ENCODE results near the gene CHSY1.

CHSY1 gene

DNA sequence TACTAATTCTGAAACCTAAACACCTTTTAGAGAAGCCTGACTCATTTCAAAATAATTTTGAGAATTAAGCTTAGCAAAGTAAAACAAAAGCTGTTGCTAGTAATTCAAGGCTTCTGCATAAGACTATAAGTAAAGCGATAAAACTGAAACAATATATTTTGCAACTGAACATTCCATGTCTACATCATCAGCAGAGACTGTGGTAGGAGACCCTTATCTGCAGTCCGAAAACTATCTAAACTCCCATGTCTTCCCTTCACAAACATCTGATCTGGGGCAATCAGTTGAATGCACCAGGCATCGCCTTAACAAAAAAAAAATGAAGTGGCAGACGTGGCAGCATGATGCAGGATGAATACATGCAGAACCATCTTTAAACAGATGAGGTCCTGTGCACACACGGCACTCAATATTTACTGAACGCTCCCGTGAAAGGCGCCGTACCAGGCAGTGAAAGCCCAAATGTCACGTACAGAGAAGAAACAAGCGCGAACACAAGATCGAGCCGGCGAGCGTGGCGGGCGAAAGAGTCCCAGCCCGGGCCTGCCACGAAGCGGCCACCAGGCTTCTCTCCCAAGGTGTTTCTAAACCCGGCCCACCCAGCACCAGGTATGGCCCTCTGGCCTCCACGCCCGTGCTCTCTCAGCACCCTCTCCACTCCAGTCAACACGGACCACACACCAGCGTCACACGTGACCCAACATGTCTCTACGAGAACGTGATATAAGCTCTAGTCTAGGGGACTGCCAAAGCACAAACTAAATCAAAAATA is 63.0 kb downstream of the CHSY1 start:
- no peak for DNase-seq (ENCODE audit: low spot score)

DNA sequence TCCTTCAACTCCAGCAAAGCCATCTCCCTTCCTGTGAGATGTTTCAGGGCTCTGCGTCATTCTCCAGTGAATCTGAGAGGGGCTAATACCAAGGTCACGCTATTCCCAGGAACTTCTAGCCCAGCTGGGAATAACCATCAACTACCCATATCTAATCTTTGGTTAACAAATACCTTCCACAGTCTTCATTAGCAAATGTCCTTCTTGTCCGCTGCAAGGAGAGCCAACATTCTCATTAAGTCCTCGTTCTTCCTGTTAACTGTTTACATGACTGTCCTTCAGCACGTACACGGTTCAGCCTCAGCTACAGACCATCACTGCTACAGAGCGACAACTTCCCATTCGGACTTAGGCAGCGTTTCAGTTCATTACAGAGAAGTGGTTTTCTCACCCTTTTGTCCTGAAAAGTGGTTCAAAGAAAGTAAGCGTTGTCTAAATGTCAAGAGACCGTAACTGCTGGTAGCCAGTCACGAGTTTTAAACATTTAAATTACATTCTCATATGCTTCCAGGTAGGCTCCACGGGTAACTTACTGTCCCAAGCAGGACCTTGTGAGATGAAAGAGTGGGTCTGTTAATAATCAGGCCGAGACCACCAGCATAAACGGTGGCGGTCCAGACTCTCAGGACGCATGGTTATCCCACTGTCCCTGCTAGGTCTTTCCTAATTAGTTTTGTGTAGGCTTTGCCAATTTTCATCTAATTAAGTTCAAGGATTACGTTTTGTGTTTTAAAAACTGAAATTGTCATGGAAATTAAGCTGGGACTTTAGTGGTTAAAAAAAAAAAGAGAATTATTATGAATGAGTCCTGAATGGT is 63.8 kb downstream of the CHSY1 start:
- peak; percentile 63 for DNase-seq (ENCODE audit: low spot score)

DNA sequence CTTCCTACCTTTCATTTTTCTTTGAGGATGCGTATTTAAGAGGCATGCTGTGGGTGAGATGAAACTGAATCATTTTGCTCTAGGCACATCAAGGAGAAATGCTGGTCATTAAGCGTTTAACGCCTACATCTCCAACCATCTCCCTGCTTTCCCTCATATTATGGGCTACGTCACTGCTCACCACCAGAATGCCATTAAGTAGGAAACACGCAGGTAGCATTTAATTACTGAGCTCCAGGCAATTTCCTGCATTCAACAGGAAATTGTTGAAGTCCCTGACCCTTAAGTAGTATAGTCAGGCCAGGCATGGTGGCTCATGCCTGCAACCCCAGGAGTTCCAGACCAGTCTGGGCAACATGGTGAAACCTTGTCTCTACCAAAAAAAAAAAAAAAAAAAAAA is 66.1 kb downstream of the CHSY1 start:
- no peak for DNase-seq (ENCODE audit: low spot score)

DNA sequence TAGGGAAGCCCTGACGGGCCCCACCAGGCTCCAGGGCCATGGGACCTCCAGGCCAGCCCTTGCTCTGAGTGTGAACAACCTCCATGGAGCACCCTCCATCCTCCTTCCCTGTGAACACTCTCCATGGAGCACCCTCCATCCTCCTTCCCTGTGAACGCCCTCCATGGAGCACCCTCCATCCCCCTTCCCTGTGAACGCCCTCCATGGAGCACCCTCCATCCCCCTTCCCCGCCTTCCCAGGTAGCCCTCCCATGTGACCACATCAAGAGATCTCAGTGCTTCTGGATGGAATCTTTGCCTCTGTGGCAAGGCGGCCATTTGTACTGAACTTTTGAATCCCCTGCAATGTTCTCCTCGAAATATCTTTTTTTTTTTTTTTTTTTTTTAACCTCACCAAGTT is 66.5 kb downstream of the CHSY1 start:
- no peak for DNase-seq (ENCODE audit: low spot score)

DNA sequence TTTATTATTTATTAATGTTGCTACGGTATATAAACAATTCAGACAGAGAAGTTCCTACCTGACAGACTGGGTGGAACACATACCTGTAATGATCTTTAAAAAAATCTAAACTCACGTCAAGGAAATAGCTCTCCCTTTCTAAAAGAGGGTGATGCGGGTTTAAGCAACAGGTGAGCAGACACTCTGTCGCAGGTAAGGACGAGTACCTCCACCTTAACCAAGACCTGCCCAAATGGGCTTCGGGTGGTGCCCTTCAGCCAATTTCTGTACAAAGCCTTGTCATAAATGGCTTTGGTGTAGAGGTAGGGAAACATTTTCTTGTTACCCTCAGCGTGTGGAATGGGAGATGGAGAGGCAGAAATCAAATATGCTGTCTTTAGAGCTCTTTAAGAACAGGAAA is 67.0 kb downstream of the CHSY1 start:
- DNase-seq (ENCODE audit: low spot score), result no peak

DNA sequence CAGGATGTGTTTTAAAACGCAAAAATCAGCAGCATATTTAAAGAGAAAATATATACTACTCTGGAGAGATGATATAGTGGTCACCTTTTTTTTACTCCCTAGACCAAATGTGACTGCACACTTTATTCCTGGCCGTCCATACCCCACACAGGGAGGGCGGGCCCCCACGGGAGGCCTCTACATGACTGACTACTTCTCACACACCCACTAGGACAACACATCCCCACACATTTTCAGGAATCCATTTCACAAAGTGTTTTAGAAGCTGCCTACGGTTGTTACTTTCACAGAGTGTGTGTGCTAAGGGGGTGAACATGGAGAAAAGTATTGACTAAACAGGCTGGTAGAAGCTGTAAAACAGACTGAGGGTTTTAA is 67.9 kb downstream of the CHSY1 start:
- no peak for DNase-seq (ENCODE audit: low spot score)

DNA sequence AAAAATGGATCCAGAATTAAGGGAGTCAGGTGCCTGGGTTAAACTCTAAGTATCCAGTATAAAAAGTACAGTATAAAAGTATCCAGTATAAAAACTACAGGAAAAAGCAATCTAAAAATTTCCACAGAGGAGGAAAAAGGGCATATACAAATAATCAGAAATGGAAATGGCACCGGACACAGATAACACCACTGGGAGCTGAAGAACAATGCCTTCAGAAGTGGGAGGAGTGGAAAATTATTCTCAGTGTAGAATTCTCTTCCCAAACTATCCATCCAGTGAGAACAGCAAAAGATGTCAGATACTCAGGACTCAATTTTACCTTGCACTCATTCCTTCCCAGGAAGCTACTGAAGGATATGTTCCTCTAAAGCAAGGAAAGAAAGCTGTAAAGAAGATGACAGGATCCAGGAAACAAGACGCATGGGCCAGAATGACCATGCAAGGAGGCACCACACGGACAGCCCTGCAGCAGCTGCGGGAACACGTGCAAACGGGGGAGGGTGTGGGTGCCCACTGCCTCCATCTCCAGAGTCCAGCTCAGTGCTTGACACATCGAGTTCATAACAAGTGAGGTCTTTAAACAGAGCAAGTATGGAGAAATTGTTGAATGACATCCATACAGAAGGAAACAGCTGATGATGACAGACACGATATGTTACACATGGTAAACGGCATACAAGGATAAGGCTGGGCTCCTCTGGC is 68.5 kb downstream of the CHSY1 start:
- peak; percentile 67 for DNase-seq (ENCODE audit: low spot score)

DNA sequence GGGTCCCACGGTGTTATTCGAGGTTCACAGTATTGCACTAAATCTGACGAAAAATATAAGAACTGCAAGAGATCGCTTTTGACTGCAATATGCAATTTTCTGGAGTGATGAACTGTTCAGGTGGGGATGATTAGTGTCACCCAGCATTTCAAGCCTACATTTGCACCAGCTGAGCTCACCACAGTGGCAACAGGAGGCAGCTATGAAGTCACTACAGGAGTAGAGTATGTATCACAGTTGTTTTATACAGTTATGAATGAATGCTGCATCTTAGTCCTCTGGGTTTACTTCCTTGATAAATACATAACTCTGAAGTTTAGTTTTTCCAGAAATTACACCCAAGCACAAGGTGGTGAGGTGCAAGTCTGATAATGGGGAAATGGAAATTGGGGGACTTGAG is 69.6 kb downstream of the CHSY1 start:
- no peak for DNase-seq (ENCODE audit: low spot score)

DNA sequence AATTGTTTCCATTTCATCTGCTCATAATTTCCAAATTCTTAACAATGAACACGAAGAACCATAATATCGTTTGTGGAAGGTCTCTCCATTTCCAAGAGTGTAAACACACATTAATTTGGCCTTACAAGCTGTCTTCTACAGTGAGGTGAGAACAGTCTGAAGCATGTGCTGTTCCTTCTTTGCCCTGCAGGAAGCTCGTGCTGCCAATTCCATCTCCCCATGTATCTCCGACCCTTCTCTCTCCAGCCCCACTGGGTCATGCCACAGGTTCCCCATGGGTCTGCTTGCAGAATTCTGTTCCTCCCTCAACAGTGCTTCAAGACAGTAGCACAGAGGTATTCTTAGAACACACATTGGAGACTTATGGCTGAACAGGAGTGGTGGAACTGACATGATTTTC is 70.5 kb downstream of the CHSY1 start:
- DNase-seq (ENCODE audit: low spot score), result no peak

DNA sequence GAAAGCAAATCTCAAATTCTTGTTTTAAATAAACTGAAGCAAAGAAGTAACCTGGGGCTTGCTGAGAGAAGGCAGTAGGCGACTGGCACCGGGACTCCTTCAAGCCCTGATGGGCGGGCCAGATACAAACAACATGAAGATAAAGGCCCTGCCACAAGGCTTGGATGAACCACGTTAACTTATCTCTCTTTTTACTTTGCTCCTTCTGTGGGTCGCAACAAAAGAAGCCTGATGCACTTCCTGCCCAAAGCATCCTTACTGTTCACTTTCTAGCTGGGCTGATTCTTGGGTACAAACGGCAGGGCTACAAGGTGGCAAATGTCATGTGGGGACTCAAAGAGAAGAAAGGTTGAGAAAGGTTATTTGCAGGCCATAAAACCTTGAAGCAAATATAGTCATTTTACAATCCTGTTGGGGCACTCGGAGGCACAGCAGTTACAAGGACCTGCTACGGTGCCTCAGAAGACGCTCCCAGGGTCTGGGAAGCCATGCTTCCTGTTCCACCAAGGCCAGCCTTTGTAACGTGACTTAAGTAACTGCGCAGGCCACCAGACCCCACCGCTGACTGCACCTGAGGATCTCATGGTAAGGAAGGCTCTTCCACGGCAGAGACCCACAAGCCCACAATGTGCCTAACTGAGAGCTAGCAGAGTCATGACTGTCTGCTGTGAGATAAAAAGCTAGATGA is 71.1 kb downstream of the CHSY1 start:
- DNase-seq (ENCODE audit: low spot score), result no peak

DNA sequence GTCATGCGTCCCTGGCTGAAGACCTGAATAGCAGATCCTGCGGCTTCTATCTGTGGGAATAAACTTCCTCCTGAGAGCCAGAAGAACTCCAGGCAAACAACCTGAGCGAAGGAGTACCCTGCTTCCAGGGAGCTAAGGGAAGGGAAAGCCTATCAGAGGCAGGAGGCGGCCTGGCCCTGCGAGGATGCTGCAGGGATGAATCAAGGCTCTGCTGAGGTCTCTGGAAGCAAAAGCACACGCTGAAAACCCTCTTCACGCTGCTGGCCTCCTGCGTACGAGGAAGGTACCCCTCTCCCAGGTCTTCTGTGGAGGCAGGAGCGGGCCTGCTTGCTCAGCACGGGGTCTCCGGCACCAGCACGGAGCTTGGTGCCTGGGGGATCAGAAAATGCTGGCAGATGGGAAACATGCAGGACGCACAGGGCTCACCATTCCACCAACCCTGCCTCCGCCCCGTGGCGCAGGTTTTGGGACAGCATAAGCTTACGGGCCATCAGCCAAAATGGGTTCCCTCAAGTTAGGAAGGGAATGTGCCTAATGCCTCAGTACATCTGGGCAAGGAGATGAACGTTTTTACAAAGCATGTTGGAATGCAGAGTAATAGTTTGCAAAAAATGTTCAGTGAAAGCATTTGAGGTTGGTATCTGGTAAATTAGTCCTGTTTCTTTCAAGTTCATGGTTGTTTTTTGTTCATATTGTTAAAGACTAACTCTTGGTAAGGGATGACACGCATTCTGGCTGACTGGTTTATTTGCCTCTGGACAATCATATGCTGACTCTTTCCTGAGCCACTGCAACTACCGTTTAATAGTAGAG is 72.3 kb downstream of the CHSY1 start:
- DNase-seq (ENCODE audit: low spot score), result no peak

DNA sequence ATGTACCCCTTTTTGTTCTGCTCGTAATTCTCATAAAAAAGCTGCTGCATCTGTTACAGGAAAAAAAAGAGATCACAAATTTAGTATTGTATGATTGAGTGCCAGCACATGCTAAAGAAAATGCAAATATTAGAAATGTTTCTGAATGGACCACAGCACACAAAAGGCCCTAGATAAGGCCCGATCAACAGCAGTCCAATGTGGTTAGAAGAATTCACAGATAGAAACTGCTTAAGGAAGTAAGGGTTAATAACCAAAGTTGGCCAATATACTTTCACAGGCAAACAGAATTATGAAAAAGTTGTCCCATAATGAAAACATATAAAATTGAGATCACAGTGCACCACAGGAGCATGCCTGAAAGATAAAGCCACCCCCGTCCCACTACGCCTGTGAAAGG is 72.9 kb downstream of the CHSY1 start:
- DNase-seq (ENCODE audit: low spot score), result no peak

DNA sequence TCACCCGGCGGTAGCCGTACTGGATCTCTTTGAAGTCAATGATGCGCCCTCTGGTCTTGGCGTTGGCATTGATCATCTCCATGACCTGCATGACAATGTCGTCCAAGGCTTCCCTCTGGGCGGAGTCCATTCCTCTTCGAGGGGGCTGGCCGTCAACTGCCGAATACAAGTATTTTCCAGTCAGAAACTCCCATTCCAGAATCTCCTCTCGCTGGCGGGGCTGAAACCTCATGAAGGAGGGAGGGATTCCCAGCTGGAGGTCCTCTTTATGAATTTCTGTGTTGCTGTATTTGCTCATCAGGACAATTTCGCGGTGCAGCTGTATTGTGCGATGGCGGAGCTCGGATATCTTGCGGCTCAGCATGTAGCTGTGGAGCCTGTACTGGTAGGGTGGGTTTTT is 73.4 kb downstream of the CHSY1 start:
- no peak for DNase-seq (ENCODE audit: low spot score)

DNA sequence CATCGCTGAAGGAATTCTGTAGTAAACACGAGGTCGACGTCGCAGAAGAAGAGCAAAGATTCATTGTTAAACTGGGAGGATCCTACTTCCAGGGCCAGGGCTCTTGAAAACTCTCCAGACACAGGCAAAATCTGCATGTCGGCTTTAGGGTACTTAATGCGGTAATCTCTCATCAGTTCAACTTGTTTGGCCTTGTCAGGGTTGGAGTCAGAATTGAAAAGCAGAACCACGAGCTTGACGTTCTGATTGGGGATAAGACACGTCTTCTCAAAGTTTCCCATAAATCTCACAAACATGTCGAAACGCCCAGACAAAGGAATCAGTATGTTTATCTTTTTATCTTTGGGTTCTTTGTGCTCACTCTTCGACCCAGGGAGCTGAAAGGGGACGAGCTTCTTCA is 74.0 kb downstream of the CHSY1 start:
- DNase-seq (ENCODE audit: low spot score), result no peak

DNA sequence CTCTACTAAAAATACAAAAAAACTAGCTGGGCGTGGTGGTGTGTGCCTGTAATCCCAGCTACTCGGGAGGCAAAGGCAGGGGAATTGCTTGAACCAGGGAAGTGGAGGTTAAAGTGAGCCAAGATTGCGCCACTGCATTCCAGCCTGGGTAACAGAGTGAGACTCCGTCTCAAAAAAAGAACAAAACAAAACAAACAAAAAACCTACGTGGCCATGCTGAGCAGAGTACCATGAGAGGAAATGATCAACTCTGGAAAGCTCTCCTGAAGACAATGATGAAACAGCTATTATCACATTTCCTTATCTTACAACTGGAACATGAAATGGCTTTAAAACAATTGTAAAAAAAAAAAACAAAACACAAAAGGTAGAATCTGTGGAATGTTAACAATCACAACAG is 75.2 kb downstream of the CHSY1 start:
- no peak for DNase-seq (ENCODE audit: low spot score)

DNA sequence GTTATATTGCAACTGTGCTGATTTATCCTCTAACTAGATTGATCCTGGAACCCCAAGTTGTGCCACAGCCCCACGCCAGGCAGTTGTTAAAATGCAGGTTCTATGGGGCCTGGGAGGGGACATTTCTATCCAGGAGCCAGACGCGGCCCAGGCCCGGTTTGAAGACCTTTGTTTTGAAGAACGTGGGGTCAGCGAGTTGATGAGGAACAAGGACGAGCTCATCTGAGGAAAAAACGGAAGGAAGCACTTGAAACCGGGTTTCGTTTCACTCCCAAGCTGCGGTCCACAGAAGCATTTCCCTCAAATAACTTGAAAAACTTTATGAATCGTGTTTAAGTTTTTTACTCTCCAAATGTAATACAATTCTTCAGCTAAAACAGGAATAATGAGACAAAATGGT is 76.4 kb downstream of the CHSY1 start:
- DNase-seq (ENCODE audit: low spot score), result peak; percentile 65

DNA sequence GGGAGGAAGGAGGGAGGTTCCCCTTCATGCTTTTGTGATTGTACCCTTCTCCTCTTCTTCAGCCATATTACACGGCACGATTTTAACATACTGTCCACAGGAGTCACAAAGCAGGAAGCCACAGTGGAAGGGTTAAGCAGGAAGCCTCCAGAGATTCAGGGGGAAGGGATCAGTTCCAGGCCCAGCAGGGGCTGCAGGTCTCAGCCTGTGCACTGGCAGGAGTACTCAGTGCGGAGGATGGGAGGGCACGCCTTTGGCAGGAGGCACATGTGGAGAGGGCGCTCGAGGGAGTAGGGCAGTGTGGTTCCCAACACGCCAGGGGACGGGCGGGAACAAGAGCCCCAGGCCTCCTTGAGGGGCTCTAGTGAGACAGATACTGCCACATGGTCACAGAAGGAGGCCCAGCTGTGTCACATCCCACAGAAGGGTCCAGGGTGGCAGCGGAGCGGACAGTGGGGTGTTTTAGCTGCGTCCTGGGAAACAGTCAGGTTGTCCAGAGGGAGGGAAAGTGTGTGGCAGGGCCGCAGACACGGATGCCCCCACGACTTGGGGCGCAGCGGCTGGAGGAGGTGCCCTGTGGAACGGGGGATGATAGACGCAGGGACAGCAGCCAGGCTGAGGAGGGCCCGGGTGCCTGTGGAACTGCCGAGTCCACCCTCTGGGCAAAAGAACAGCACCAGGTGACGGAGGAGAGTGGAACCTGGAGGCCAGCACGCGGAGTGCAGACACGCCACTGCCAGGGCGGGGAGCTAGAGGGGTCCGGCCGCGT is 77.5 kb downstream of the CHSY1 start:
- DNase-seq (ENCODE audit: low spot score), result no peak

DNA sequence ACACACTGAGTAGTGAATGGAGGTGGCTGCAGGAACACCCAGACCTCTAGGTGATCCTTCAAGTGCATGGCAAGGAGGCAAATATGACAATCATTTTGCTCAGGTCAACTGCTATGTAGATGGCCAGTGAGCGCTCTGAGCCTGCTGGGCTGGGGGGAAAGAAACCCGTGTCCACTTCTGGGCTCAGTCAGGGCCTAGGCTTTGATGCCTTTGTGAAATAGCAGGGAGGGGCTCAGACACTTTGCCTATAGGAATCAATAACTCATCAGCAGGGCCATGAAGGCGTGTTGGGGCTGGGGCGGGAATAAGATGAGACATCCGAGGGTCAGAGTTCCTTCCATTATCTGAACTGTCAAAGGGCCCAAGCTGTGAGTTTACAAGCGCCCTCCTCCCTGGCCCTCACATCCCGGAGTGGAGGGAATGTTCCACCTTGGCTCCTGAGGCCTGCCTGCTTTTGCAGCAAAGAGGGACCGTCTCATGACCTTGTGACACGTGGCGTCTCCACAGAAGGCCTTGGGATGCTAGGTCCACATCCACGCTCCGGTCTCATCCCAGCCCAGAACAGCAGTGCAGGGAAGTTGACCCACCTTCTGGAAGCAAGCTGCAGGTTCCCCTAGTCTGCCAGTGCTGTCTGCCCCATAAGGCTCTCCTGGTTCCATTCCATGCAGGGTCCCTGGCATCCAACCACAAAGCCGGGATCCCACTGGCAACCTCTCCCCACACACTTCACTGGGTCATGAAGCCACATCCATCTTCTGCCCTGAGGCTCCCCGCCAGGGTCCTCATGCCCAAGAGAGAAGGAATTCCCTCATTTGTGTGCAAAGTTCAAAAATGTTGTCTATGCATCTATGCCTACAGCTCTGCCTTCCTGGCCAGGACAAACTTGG is 78.4 kb downstream of the CHSY1 start:
- DNase-seq (ENCODE audit: low spot score), result no peak

DNA sequence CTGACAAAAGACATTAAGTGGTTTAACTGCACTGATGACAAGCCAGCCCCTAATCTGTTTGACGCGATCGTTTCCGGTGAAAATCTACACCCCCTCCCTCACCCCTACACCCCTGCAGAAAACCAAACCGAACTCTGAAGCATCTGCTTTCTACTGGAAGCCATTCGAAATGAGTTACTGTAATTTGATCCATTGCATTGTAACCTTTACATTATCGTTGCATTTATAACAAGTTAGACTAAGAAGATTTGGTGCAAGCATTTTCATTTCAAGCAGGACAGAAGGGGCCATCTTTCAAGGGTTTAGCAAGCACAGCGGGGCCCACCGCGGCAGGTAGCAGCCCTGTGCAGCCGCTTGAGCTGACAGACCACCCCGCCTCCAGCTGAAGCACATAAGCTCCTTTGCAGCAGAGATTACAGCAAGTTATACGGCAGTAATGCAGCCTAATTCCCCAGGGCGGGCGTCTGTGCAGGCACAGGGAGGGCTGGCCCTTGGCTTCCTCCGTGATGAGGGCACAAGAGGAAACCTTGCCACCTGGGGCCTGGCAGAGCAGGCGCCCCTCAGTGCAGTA is 79.3 kb downstream of the CHSY1 start:
- DNase-seq (ENCODE audit: low spot score), result no peak
